Thyroid gland (tissue), 4 donors: Measurements from ENCODE around the gene LYZL1.

Source experiments
- POLR2A ChIP-seq, 2 donors: fragments of 450-650 bp; IDR thresholded peaks; one replicate each; pipeline ENCODE4 v1.6.1; 2017; ENCODE audit warnings: antibody characterized with exemption in 2 of 2, mild to moderate bottlenecking in 2 of 2, moderate library complexity in 1 of 2
- TF ChIP-seq, protein P1 (sequence below), 6 experiments: fragments of 200-600 bp in 3 of 6; fragments of 450-650 bp in 3 of 6; sonication (generic) in 3 of 6; IDR thresholded peaks; one replicate each; pipeline ENCODE4 v1.5.1; 2016 to 2019; ENCODE audit warnings: antibody characterized with exemption in 6 of 6, mild to moderate bottlenecking in 2 of 6, inconsistent platforms in 1 of 6, moderate library complexity in 1 of 6

DNA sequence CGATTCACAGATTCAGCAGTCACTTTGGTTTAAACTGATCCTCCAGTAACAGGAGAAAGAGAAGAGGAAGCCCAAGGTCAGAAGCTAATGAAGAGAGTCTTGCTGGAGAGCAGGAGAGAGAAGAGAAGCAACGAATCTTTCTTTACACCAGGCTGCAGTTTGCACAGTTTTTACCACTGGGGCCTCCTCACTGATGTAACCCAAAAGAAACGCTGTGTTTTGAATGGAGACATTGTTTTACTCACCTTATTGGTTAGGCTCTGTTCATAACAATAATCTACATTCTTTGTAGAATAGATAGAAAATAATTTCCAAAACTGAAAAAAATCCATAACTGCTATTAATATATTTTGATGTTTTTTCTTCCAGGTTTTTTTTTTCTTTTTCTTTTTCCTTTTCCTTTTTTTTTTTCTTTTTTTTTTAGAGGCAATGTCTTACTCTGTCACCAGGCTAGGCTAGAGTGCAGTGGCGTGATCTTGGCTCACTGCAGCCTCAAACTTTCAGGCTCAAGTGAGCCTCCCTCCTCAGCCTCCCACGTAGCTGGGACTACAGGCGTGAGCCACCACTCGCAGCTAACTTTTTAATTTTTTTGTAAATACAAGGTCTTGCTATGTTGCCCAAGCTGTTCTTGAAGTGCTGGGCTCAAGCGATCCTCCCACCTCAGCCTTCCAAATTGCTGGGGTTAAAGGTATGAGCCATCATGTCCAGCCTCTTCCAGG is 27.6 kb downstream of the LYZL1 start:
- no peak for TF ChIP-seq POLR2A (IDR thresholded peaks at IDR 0.05)
- TF ChIP-seq, protein P1, sequence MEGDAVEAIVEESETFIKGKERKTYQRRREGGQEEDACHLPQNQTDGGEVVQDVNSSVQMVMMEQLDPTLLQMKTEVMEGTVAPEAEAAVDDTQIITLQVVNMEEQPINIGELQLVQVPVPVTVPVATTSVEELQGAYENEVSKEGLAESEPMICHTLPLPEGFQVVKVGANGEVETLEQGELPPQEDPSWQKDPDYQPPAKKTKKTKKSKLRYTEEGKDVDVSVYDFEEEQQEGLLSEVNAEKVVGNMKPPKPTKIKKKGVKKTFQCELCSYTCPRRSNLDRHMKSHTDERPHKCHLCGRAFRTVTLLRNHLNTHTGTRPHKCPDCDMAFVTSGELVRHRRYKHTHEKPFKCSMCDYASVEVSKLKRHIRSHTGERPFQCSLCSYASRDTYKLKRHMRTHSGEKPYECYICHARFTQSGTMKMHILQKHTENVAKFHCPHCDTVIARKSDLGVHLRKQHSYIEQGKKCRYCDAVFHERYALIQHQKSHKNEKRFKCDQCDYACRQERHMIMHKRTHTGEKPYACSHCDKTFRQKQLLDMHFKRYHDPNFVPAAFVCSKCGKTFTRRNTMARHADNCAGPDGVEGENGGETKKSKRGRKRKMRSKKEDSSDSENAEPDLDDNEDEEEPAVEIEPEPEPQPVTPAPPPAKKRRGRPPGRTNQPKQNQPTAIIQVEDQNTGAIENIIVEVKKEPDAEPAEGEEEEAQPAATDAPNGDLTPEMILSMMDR (IDR thresholded peaks at IDR 0.05), result no peak
